GM18909 (cell line): ENCODE results near the gene TLR10.

Experiments used
- ATAC-seq: cut with Tn5 transposase; IDR thresholded peaks from one replicate; pipeline ENCODE4 v1.9.1; 2021; ENCODE audit warnings: mild to moderate bottlenecking; ENCODE audit not compliant: unreplicated experiment, poor library complexity

The TLR10 gene

GRCh38 chr4:38734446-38734845, 48.3 kb downstream of the TLR10 start:
- ATAC-seq, result no peak

GRCh38 chr4:38733663-38734062, 49.1 kb downstream of the TLR10 start:
- no peak for ATAC-seq

DNA sequence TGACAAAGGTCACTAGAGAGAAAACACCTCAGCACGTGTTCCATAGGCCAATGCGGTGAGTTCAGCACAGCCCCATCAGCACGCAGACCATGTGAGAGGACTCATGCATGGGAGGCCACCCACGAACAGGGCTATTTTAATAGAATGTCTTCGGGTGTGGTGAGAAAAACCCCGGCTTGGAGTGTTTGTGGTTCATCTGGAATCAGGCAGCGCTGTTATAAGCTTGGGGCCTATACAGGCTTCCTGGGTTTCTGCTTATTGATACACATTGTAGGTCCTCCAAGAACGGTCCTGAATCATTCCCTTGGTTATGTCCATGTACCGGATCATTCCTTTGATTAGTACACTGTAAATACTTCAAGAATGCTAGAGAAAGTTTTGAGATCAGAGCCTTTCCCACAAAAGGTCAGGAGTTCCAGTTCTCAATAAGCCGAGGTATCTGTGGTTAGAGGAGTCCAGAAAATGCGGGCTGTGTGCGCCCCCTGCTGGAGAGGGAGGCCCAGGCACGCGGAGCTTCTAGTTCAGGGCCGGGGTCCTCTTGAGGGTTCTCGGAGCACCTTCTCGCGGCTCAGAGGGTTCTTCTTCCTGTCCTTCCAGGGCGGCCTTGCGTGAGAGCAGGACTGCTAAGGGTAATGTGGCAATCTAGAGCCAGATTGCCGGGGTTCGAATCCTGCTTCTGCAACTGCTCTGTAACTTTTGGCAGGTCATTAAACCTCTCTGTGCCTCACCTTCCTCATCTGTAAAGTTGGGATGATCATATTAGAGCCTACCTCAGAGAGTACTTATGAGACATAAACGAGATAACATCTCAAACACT, 51.8 kb downstream of the TLR10 start:
- peak; percentile 89 for ATAC-seq

GRCh38 chr4:38730493-38730829, 52.3 kb downstream of the TLR10 start:
- no peak for ATAC-seq

DNA sequence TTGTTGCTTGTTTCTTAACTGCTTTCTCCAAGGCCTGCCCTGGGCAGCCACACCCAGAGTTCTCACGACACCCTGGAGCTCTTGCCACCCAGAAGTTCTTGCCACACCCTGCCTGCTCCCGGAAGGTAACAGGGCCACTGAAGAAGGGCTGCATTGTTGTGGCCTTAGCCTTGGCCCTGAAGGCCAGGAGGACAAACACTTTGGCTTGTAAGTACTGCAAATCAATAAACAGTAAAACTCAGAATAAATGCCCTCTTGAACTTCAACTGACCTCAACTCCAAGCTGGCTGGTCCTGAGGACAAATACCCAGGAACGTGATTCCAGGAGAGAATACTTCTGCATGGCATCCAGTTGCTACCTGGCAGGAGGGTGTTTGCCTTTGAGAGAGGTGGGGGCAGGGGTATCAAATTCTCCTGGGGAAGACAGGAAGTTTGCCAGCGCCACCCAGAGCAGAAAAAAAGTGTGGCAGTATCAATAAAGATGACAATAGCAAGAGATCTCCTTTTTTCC, 54.1 kb downstream of the TLR10 start:
- no peak for ATAC-seq

- no peak for ATAC-seq
Measured at GRCh38 chr4:38724475-38724808, 58.3 kb downstream of the TLR10 start.

- ATAC-seq, result no peak
Measured at GRCh38 chr4:38723726-38724474, 58.9 kb downstream of the TLR10 start.

DNA sequence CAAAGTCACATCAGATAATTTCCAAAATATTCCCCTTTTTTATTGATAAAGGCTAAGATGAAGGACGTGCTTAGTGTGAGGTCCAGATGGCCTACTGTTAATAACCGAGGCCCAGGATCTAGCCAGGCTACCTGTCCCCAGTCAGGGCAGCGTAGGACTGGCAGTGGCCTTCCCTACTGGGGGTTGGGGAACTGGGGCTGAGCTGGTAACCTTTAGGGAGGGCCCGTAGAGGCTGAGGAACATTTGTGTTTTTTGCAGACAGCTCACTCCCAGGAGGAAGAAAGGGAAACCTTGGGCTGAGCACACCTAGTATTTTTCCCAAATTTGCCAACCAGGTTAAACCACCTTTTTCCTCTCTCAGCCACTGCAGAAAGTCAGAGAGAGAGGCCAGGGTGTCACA, 59.7 kb downstream of the TLR10 start:
- ATAC-seq, result no peak
